GM12878 (cell line): ENCODE measurements around the gene LRRC47. TPM values are rescaled to one million over a fixed set of nuclear protein-coding genes. Genes with fewer than 3 reads are reported as not detected.

ENCODE experiments used
- ATAC-seq: fragments of 200-7000 bp; cut with Tn5 transposase; 3 replicates; pipeline ENCODE4 v1.9.1; 2020; ENCODE audit warnings: mild to moderate bottlenecking, moderate library complexity
- BruUV-seq: library from RNA; stranded (reverse); fragments of 400-500 nt; replicated peaks from 2 replicates; lab custom pipeline; 2021; lab: Mats Ljungman, UMichigan
- CTCF ChIA-PET: fragments of 300-600 bp; sonication (Branson Sonifier 250); formaldehyde crosslinking; extraction: SDS; loops from one replicate; lab custom pipeline; 2021; ENCODE audit warnings: inconsistent platforms; lab: Yijun Ruan, JAX
- POLR2A ChIA-PET: fragments of 350-600 bp; formaldehyde crosslinking; extraction: SDS; loops from one replicate; lab custom pipeline; 2021; ENCODE audit warnings: inconsistent platforms; lab: Charles Lee
- RAD21 ChIA-PET: fragments of 300-600 bp; sonication (Branson Sonifier 250); formaldehyde crosslinking; loops from one replicate; lab custom pipeline; 2023; ENCODE audit warnings: antibody characterized with exemption; ENCODE audit not compliant: unreplicated experiment; lab: Charles Lee
- SMC1A ChIA-PET: fragments of 300-600 bp; sonication (Branson Sonifier 250); formaldehyde crosslinking; loops from one replicate; lab custom pipeline; 2023; ENCODE audit not compliant: unreplicated experiment, uncharacterized antibody; lab: Charles Lee
- DNase-seq: peaks from one replicate; pipeline ENCODE4 v3.0.0-alpha.2; 2011; ENCODE audit warnings: low read depth, low spot score
- FAIRE-seq: peaks from 3 replicates; lab custom pipeline; 2011; peaks lifted over from hg19 to GRCh38; lab: Jason Lieb, UNC
- H2AFZ ChIP-seq: 2 replicates; pipeline ENCODE4 v1.6.0; 2011; ENCODE audit warnings: low read depth, low read length, control low read depth; ENCODE audit not compliant: control insufficient read depth
- H3K27ac ChIP-seq: 2 replicates; pipeline ENCODE4 v1.5.1; 2011; ENCODE audit warnings: control low read depth; ENCODE audit not compliant: control insufficient read depth, insufficient read depth
- H3K27me3 ChIP-seq, 2 experiments: replicated peaks in 1 of 2; 2 replicates each; pipeline versions ENCODE4 v1.6.0 to v1.6.1; 2011; ENCODE audit warnings: low read length in 1 of 2; ENCODE audit not compliant: control insufficient read depth in 2 of 2, insufficient read depth in 2 of 2
- H3K36me3 ChIP-seq, 2 experiments: 2 replicates each; pipeline ENCODE4 v1.5.1; 2011; ENCODE audit warnings: low read length in 1 of 2; ENCODE audit not compliant: control insufficient read depth in 2 of 2, insufficient read depth in 2 of 2
- H3K4me1 ChIP-seq: 2 replicates; pipeline ENCODE4 v1.6.1; 2011; ENCODE audit warnings: mild to moderate bottlenecking, low read length, moderate library complexity, mixed read lengths; ENCODE audit not compliant: control insufficient read depth, insufficient read depth
- H3K4me2 ChIP-seq: 2 replicates; pipeline ENCODE4 v1.6.0; 2011; ENCODE audit warnings: control low read depth; ENCODE audit not compliant: control insufficient read depth, insufficient read depth
- H3K4me3 ChIP-seq: fragments of 200-600 bp; sonication (generic); 2 replicates; pipeline ENCODE4 v1.5.1; 2016
- H3K79me2 ChIP-seq: 2 replicates; pipeline ENCODE4 v1.6.0; 2011; ENCODE audit warnings: low read length; ENCODE audit not compliant: control insufficient read depth, insufficient read depth
- H3K9ac ChIP-seq: 2 replicates; pipeline ENCODE4 v1.8.0; 2011; ENCODE audit warnings: low read length, control low read depth, mixed read lengths; ENCODE audit not compliant: control insufficient read depth, insufficient read depth
- H3K9me3 ChIP-seq: replicated peaks from 3 replicates; pipeline ENCODE4 v1.5.1; 2011; ENCODE audit warnings: mild to moderate bottlenecking, low read length; ENCODE audit not compliant: control insufficient read depth, insufficient read depth
- H4K20me1 ChIP-seq: 2 replicates; pipeline ENCODE4 v1.6.0; 2011; ENCODE audit not compliant: control insufficient read depth, insufficient read depth
- ASH2L ChIP-seq: fragments of 300-600, 200-600 bp; sonication (generic); IDR thresholded peaks from 2 replicates; pipeline ENCODE4 v1.6.1; 2017; ENCODE audit warnings: low read depth, mild to moderate bottlenecking, borderline replicate concordance
- CEBPB ChIP-seq, 2 experiments: fragments of 150-350 bp in 1 of 2; IDR thresholded peaks; 2 replicates each; pipeline ENCODE4 v1.6.1; 2012 to 2014; ENCODE audit warnings: low read depth in 2 of 2, low read length in 2 of 2, borderline replicate concordance in 1 of 2, inconsistent platforms in 1 of 2
- CTCF ChIP-seq, 3 experiments: IDR thresholded peaks in 2 of 3; conservative IDR thresholded peaks in 1 of 3; 2 replicates each; pipeline ENCODE4 v1.5.1; 2011; ENCODE audit warnings: low read depth in 3 of 3, low read length in 3 of 3, mild to moderate bottlenecking in 3 of 3, control low read depth in 2 of 3, moderate library complexity in 2 of 3, inconsistent platforms in 1 of 3, mixed read lengths in 1 of 3; ENCODE audit not compliant: control insufficient read depth in 2 of 3, insufficient read depth in 1 of 3; ENCODE audit errors: extremely low read depth in 1 of 3
- ELK1 ChIP-seq: IDR thresholded peaks from 2 replicates; pipeline ENCODE4 v1.6.1; 2012; ENCODE audit warnings: low read depth, low read length, improper control_type of control experiment
- KAT2A ChIP-seq: conservative IDR thresholded peaks from 2 replicates; pipeline ENCODE4 v1.6.1; 2011; ENCODE audit warnings: low read depth, low read length; ENCODE audit not compliant: control insufficient read depth
- MAX ChIP-seq: IDR thresholded peaks from 2 replicates; pipeline ENCODE4 v1.6.1; 2012; ENCODE audit warnings: low read depth, low read length, improper control_type of control experiment
- NFYA ChIP-seq: IDR thresholded peaks from 2 replicates; pipeline ENCODE4 v1.6.1; 2011; ENCODE audit warnings: low read depth, mild to moderate bottlenecking, low read length, improper control_type of control experiment, borderline replicate concordance
- POLR2AphosphoS5 ChIP-seq: IDR thresholded peaks from 2 replicates; pipeline ENCODE4 v1.6.1; 2011; ENCODE audit warnings: mild to moderate bottlenecking, low read length, inconsistent platforms
- POU2F2 ChIP-seq: IDR thresholded peaks from 3 replicates; pipeline ENCODE4 v1.6.1; 2011; ENCODE audit warnings: low read depth, mild to moderate bottlenecking, low read length, borderline replicate concordance
- RAD21 ChIP-seq: IDR thresholded peaks from 2 replicates; pipeline ENCODE4 v1.6.1; 2011; ENCODE audit warnings: mild to moderate bottlenecking, low read depth, low read length, moderate library complexity; ENCODE audit not compliant: insufficient read depth
- RBBP5 ChIP-seq: fragments of 200-600 bp; sonication (generic); conservative IDR thresholded peaks from 2 replicates; pipeline ENCODE4 v1.6.1; 2016
- SMAD5 ChIP-seq: IDR thresholded peaks from 2 replicates; pipeline ENCODE4 v1.6.1; 2016; ENCODE audit warnings: antibody characterized with exemption, low read depth
- SMARCA5 ChIP-seq: fragments of 450-650 bp; IDR thresholded peaks from 2 replicates; pipeline ENCODE4 v1.6.1; 2017; ENCODE audit warnings: mild to moderate bottlenecking
- SMC3 ChIP-seq: IDR thresholded peaks from 2 replicates; pipeline ENCODE4 v1.6.1; 2011; ENCODE audit warnings: low read length, improper control_type of control experiment, borderline replicate concordance
- TCF7 ChIP-seq: IDR thresholded peaks from 2 replicates; pipeline ENCODE4 v1.6.1; 2014; ENCODE audit warnings: antibody characterized with exemption, borderline replicate concordance
- YY1 ChIP-seq: IDR thresholded peaks from 2 replicates; pipeline ENCODE4 v1.6.1; 2011; ENCODE audit warnings: low read depth, mild to moderate bottlenecking, low read length
- ZNF274 ChIP-seq: IDR thresholded peaks from one replicate; pipeline ENCODE4 v1.8.0; 2011; ENCODE audit not compliant: insufficient read length, insufficient read depth
- ZNF384 ChIP-seq: IDR thresholded peaks from 2 replicates; pipeline ENCODE4 v1.6.1; 2012; ENCODE audit warnings: low read depth, mild to moderate bottlenecking, low read length, improper control_type of control experiment, borderline replicate concordance
- WGBS: methylation state at CpG from one replicate; pipeline ENCODE4 v1.1.6; 2016; ENCODE audit warnings: low lambda C conversion rate; ENCODE audit not compliant: insufficient replicate concordance, insufficient coverage; ENCODE audit errors: missing lambda C conversion rate; 5-methylcytosine and 5-hydroxymethylcytosine counted together
- in situ Hi-C: fragments of 300-500 bp; cut with MboI; formaldehyde crosslinking; loops from 9 replicates; pipeline ENCODE4 v1.14.3; 2018; ENCODE audit warnings: mixed read lengths
- intact Hi-C: fragments of 100-400 bp; cut with micrococcal nuclease; formaldehyde crosslinking; loops from one replicate; pipeline ENCODE4 v1.14.2; 2022; ENCODE audit not compliant: unreplicated experiment
- polyA plus RNA-seq, 11 experiments: library from polyadenylated mRNA; depleted of rRNA in 4 of 11; unstranded in 6 of 11; stranded (reverse) in 5 of 11; fragments of >200 nt; fragmentation: Nextera tagmentation in 4 of 11; fragmentation: Illumina TruSeq in 1 of 11; extraction: Ambion mirVana in 4 of 11; extraction: Trizol in 1 of 11; gene quantifications; 1 replicate in 1 of 11; 2 replicates in 10 of 11; pipeline versions ENCODE4 v1.2.1 to v1.2.3, GENCODE V29; 2011 to 2016; ENCODE audit warnings: inconsistent platforms in 2 of 11, missing spikeins in 2 of 11, low read depth in 1 of 11
- total RNA-seq, 4 experiments: library from RNA; depleted of rRNA in 3 of 4; stranded (reverse); fragments of >200 nt in 3 of 4; fragmentation: Illumina TruSeq in 1 of 4; extraction: Trizol in 1 of 4; gene quantifications; 2 replicates each; pipeline versions ENCODE4 v1.2.1 to v1.2.3, GENCODE V29; 2013 to 2021

LRRC47 gene
- total and polyA plus RNA-seq, 10 of the 15 experiments (the other 5 are each of a cell fraction or from before 2014, with no cell fraction given), result 2.5 to 34.6 (median 18.2) TPM

GRCh38 chr1:3776231-3776961, 19.9 kb downstream of the LRRC47 start (continued):
- TF ChIP-seq POU2F2 (no peak), KAT2A (no peak), SMAD5 (no peak)

GRCh38 chr1:3775490-3776230, 20.6 kb downstream of the LRRC47 start:
- peak overlapping the region; percentile 42; the same call in 1 of the 2 replicates for H3K4me2 ChIP-seq
- H3K4me1 ChIP-seq, result peaks cover 15% of the 10 kb centered on the region
- no peaks in the 10 kb centered on the region for H3K9me3 ChIP-seq
- ATAC-seq (peak; percentile 68), FAIRE-seq (no peak), DNase-seq (no peak)
- peaks cover 3 to 10% of the 10 kb centered on the region in 2 experiments; a peak in 3 of 4 replicates for H3K36me3 ChIP-seq
- SMC1A ChIA-PET, result no interaction called here
- no TSS peak for BruUV-seq
- WGBS, result 16% methylated on average over 27 of the region's 27 CpGs
- RAD21 ChIA-PET, result interaction anchor here (0.7 to 1.5 kb wide), 4 partner anchors 20 to 124 kb away, joined by 3 to 12 read pairs (median 4); partner anchors contain the start of genes C1orf174 and LRRC47
- intact Hi-C loops (loop anchor here (1.0 kb wide), 1 partner anchor 26 kb away; no protein-coding TSS in a partner anchor), in situ Hi-C loops (no loop called here)
- no peak overlapping the region for H3K27ac ChIP-seq
- no peak overlapping the region for H2AFZ ChIP-seq
- POLR2A ChIA-PET, result interaction anchor here (1.3 kb wide), 1 partner anchor 20 kb away, joined by 4 read pairs; the partner anchor contains the start of gene LRRC47
- H3K27me3 ChIP-seq, result no peaks in the 10 kb centered on the region; a peak in 1 of 4 replicates
- H3K79me2 ChIP-seq, result no peaks in the 10 kb centered on the region
- H3K4me3 ChIP-seq, result no peak overlapping the region
- H4K20me1 ChIP-seq, result no peaks in the 10 kb centered on the region
- CTCF ChIA-PET, result interaction anchor here (0.9 to 1.5 kb wide), 9 partner anchors 9 to 131 kb away, joined by 3 to 8 read pairs (median 4); partner anchors contain the start of gene LRRC47
- no peak overlapping the region for H3K9ac ChIP-seq
- TF ChIP-seq CTCF (IDR thresholded peaks at IDR 0.05 in 2 of 3, conservative IDR thresholded peaks at IDR 0.05 in 1 of 3; ENCODE audit: control insufficient read depth in 2 of 3, extremely low read depth in 1 of 3, insufficient read depth in 1 of 3, low read depth in 3 of 3, low read length in 3 of 3), result peak; percentile 74 to 80 (median 79)
- no peak for TF ChIP-seq NFYA
- no peak for TF ChIP-seq TCF7
- peak; percentile 75 for TF ChIP-seq RAD21
- TF ChIP-seq ASH2L, result no peak
- TF ChIP-seq ZNF274, result no peak
- TF ChIP-seq YY1, result 0 out of 2 replicates have a peak, but pooled peaks have one; percentile 17
- TF ChIP-seq CEBPB (IDR thresholded peaks at IDR 0.05; ENCODE audit: borderline replicate concordance in 1 of 2, low read depth in 2 of 2, low read length in 2 of 2), result no peak
- peak; percentile 61; the same call in 1 of the 2 replicates for TF ChIP-seq SMC3
- no peak for TF ChIP-seq POLR2AphosphoS5
- no peak for TF ChIP-seq ELK1
- TF ChIP-seq RBBP5, result no peak
- no peak for TF ChIP-seq ZNF384
- no peak for TF ChIP-seq SMARCA5
- peak; percentile 63 for TF ChIP-seq MAX
